Measurements from ENCODE around the gene PTPRN2. TPM values are rescaled to one million over a fixed set of nuclear protein-coding genes. Genes with fewer than 3 reads are reported as not detected.

Gene PTPRN2
- total RNA-seq, 4 donors from 2014 or later: 6.6 to 10.7 (median 8.2) TPM

GRCh38 chr7:158096582-158096981, 491.0 kb downstream of the PTPRN2 start:
- Histone ChIP-seq H3K9me3 (peaks cover 0 to 6% (median 0%) of the 10 kb centered on the region in 4 donors), H3K4me1 (no peaks in the 10 kb centered on the region), H3K27me3 (no peaks in the 10 kb centered on the region), H3K4me3 (no peak overlapping the region), H3K36me3 (no peaks in the 10 kb centered on the region), H3K27ac (no peak overlapping the region)
- no peak for TF ChIP-seq EP300 (IDR thresholded peaks at IDR 0.05)
- TF ChIP-seq CTCF (IDR thresholded peaks at IDR 0.05): no peak
- TF ChIP-seq POLR2A (IDR thresholded peaks at IDR 0.05): no peak
- DNase-seq (ENCODE audit: low spot score in 2 of 2): no peak
- 63 to 75% methylated on average over 8 of the region's 8 CpGs for WGBS, 2 donors

- WGBS, 2 donors: 68 to 75% methylated on average over 12 of the region's 12 CpGs
Observed at GRCh38 chr7:158094671-158095226, 492.9 kb downstream of the PTPRN2 start.

GRCh38 chr7:158094046-158094445, 493.6 kb downstream of the PTPRN2 start:
- Histone ChIP-seq H3K27ac (no peak overlapping the region), H3K4me3 (no peak overlapping the region), H3K27me3 (no peaks in the 10 kb centered on the region), H3K36me3 (no peaks in the 10 kb centered on the region), H3K4me1 (no peaks in the 10 kb centered on the region), H3K9me3 (no peaks in the 10 kb centered on the region)
- 78 to 81% methylated on average over 10 of the region's 10 CpGs for WGBS, 2 donors
- DNase-seq (ENCODE audit: low spot score in 2 of 2): no peak
- no peak for TF ChIP-seq CTCF (IDR thresholded peaks at IDR 0.05)
- no peak for TF ChIP-seq EP300 (IDR thresholded peaks at IDR 0.05)
- TF ChIP-seq POLR2A (IDR thresholded peaks at IDR 0.05): no peak

More at GRCh38 chr7:158094671-158095226, 492.9 kb downstream of the PTPRN2 start:
- Histone ChIP-seq H3K27me3 (no peaks in the 10 kb centered on the region), H3K9me3 (no peaks in the 10 kb centered on the region), H3K4me1 (no peaks in the 10 kb centered on the region), H3K4me3 (no peak overlapping the region), H3K27ac (no peak overlapping the region), H3K36me3 (no peaks in the 10 kb centered on the region)
- TF ChIP-seq CTCF (IDR thresholded peaks at IDR 0.05) (no peak), EP300 (IDR thresholded peaks at IDR 0.05) (no peak), POLR2A (IDR thresholded peaks at IDR 0.05) (no peak)
- no peak for DNase-seq (ENCODE audit: low spot score in 2 of 2)

GRCh38 chr7:158093156-158093796, 494.3 kb downstream of the PTPRN2 start:
- Histone ChIP-seq H3K4me3 (no peak overlapping the region), H3K9me3 (no peaks in the 10 kb centered on the region), H3K36me3 (no peaks in the 10 kb centered on the region), H3K27me3 (no peaks in the 10 kb centered on the region), H3K27ac (no peak overlapping the region), H3K4me1 (no peaks in the 10 kb centered on the region)
- TF ChIP-seq CTCF (IDR thresholded peaks at IDR 0.05): no peak
- TF ChIP-seq EP300 (IDR thresholded peaks at IDR 0.05): no peak
- TF ChIP-seq POLR2A (IDR thresholded peaks at IDR 0.05): no peak
- DNase-seq (ENCODE audit: low spot score in 2 of 2): no peak
- WGBS, 2 donors: 76 to 79% methylated on average over 19 to 20 of the region's 20 CpGs

GRCh38 chr7:158087196-158087595, 500.4 kb downstream of the PTPRN2 start:
- no peaks in the 10 kb centered on the region for H3K36me3 ChIP-seq
- 83 to 90% methylated on average over 14 of the region's 14 CpGs for WGBS, 2 donors
- DNase-seq (ENCODE audit: low spot score in 2 of 2): no peak
- TF ChIP-seq CTCF (IDR thresholded peaks at IDR 0.05) (no peak), POLR2A (IDR thresholded peaks at IDR 0.05) (no peak), EP300 (IDR thresholded peaks at IDR 0.05) (no peak)
- H3K4me3 ChIP-seq: no peak overlapping the region
- H3K27me3 ChIP-seq: no peaks in the 10 kb centered on the region
- no peaks in the 10 kb centered on the region for H3K4me1 ChIP-seq
- H3K27ac ChIP-seq: peak overlapping the region in 1 of 4 donors; percentile 10
- peaks cover 0 to 2% (median 0%) of the 10 kb centered on the region in 4 donors for H3K9me3 ChIP-seq
